PC-3 (cell line): Measurements from ENCODE around the gene LRRFIP2. TPM values are rescaled to one million over a fixed set of nuclear protein-coding genes. Genes with fewer than 3 reads are reported as not detected.

Experiments
- ATAC-seq: fragments of 200-7000 bp; cut with Tn5 transposase; 2 replicates; pipeline ENCODE4 v1.9.1; 2020; ENCODE audit warnings: mild to moderate bottlenecking, moderate library complexity
- BruUV-seq: library from RNA; stranded (reverse); fragments of 400-500 nt; replicated peaks from 2 replicates; lab custom pipeline; 2021; lab: Mats Ljungman, UMichigan
- CTCF ChIA-PET: fragments of 300-600 bp; sonication (Branson Sonifier 250); formaldehyde crosslinking; loops from one replicate; lab custom pipeline; 2022; ENCODE audit warnings: antibody characterized with exemption; lab: Charles Lee
- POLR2A ChIA-PET: fragments of 300-600 bp; sonication (Branson Sonifier 250); formaldehyde crosslinking; loops from one replicate; lab custom pipeline; 2022; ENCODE audit warnings: antibody characterized with exemption; ENCODE audit not compliant: unreplicated experiment; lab: Charles Lee
- DNase-seq: peaks from one replicate; pipeline ENCODE4 v3.0.0-alpha.2; 2015
- H2AFZ ChIP-seq: fragments of 300-600 bp; sonication (generic); 2 replicates; pipeline ENCODE4 v1.6.0; 2016; ENCODE audit warnings: antibody characterized with exemption, low read length
- H3F3A ChIP-seq: fragments of 300-600 bp; sonication (generic); one replicate; pipeline ENCODE4 v1.6.0; 2017; ENCODE audit warnings: antibody characterized with exemption, low read length, control low read depth, mild to moderate bottlenecking; ENCODE audit not compliant: unreplicated experiment
- H3K27ac ChIP-seq: fragments of 300-600 bp; sonication (generic); 2 replicates; pipeline ENCODE4 v1.5.1; 2016; ENCODE audit warnings: mild to moderate bottlenecking, low read length
- H3K27me3 ChIP-seq: fragments of 300-600 bp; sonication (generic); 2 replicates; pipeline ENCODE4 v1.6.1; 2016; ENCODE audit warnings: low read length, mixed read lengths
- H3K36me3 ChIP-seq: fragments of 300-600 bp; sonication (generic); 2 replicates; pipeline ENCODE4 v1.6.1; 2016; ENCODE audit warnings: low read depth, mixed run types, low read length, mixed read lengths
- H3K4me1 ChIP-seq: fragments of 300-600 bp; sonication (generic); 2 replicates; pipeline ENCODE4 v1.5.1; 2016; ENCODE audit warnings: low read length; ENCODE audit not compliant: insufficient read depth
- H3K4me2 ChIP-seq: fragments of 300-600 bp; sonication (generic); 2 replicates; pipeline ENCODE4 v1.6.0; 2016; ENCODE audit warnings: low read length
- H3K4me3 ChIP-seq: fragments of 300-600 bp; sonication (generic); 2 replicates; pipeline ENCODE4 v1.5.1; 2016; ENCODE audit warnings: mild to moderate bottlenecking, low read length, mixed read lengths
- H3K79me2 ChIP-seq: fragments of 300-600 bp; sonication (generic); 2 replicates; pipeline ENCODE4 v1.6.1; 2017; ENCODE audit warnings: low read length, mixed read lengths
- H3K9ac ChIP-seq: fragments of 300-600 bp; sonication (generic); 2 replicates; pipeline ENCODE4 v1.6.0; 2016; ENCODE audit warnings: mild to moderate bottlenecking, low read length
- H3K9me2 ChIP-seq: fragments of 300-600 bp; sonication (generic); replicated peaks from 2 replicates; pipeline ENCODE4 v1.6.1; 2016; ENCODE audit warnings: mixed run types, low read length, mixed read lengths
- H3K9me3 ChIP-seq: fragments of 300-600 bp; sonication (generic); 2 replicates; pipeline ENCODE4 v1.6.1; 2016; ENCODE audit warnings: low read length, mixed read lengths
- H4K20me1 ChIP-seq: fragments of 300-600 bp; sonication (generic); 2 replicates; pipeline ENCODE4 v1.6.1; 2016; ENCODE audit warnings: low read length, mixed read lengths
- EZH2 ChIP-seq: fragments of 300-600 bp; sonication (generic); IDR thresholded peaks from one replicate; pipeline ENCODE4 v1.6.1; 2017; ENCODE audit warnings: antibody characterized with exemption, mild to moderate bottlenecking, low read length; ENCODE audit not compliant: unreplicated experiment
- EZH2phosphoT487 ChIP-seq: fragments of 300-600 bp; sonication (generic); IDR thresholded peaks from 2 replicates; pipeline ENCODE4 v1.6.1; 2018; ENCODE audit warnings: mild to moderate bottlenecking, antibody characterized with exemption, low read length, borderline replicate concordance
- intact Hi-C: fragments of 100-400 bp; cut with micrococcal nuclease; formaldehyde crosslinking; loops from 2 replicates; pipeline ENCODE4 v1.9.0; 2023
- total RNA-seq: library from RNA; depleted of rRNA; stranded (reverse); fragments of >200 nt; gene quantifications from 2 replicates; pipeline ENCODE4 v1.2.3, GENCODE V29; 2014
- TF ChIP-seq, protein P1 (sequence below): fragments of 300-600 bp; sonication (generic); conservative IDR thresholded peaks from 2 replicates; pipeline ENCODE4 v1.5.1; 2017; ENCODE audit warnings: antibody characterized with exemption, low read depth, mild to moderate bottlenecking, low read length

The LRRFIP2 gene
- total RNA-seq, 1 experiment from 2014 or later: 54.7 TPM

DNA sequence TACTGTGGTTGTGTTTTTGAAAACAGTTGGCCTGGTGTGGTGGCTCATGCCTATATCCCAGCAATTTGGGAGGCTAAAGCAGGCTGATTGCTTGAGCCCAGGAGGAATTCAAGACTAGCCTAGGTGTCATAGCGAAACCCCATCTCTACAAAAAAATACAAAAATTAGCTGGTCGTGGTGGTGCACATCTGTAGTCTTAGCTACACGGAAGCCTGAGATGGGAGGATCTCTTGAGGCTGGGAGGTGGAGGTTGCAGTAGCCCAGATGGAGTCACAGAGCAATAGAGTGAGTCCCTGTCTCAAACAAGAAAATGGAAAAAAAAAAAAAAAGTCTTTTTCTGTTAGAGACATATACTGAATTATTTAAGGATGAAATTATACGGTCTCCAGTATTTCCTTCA lies 14.7 kb upstream of the LRRFIP2 start:
- H3K9me3 ChIP-seq: no peaks in the 10 kb centered on the region
- no peak for DNase-seq
- no TSS peak for BruUV-seq
- no peak overlapping the region for H2AFZ ChIP-seq
- H3F3A ChIP-seq: peaks cover 3% of the 10 kb centered on the region
- H3K27me3 ChIP-seq: no peaks in the 10 kb centered on the region
- no peak overlapping the region for H3K4me3 ChIP-seq
- intact Hi-C loops: no loop called here
- ChIA-PET POLR2A (no interaction called here), CTCF (no interaction called here)
- TF ChIP-seq, protein P1, sequence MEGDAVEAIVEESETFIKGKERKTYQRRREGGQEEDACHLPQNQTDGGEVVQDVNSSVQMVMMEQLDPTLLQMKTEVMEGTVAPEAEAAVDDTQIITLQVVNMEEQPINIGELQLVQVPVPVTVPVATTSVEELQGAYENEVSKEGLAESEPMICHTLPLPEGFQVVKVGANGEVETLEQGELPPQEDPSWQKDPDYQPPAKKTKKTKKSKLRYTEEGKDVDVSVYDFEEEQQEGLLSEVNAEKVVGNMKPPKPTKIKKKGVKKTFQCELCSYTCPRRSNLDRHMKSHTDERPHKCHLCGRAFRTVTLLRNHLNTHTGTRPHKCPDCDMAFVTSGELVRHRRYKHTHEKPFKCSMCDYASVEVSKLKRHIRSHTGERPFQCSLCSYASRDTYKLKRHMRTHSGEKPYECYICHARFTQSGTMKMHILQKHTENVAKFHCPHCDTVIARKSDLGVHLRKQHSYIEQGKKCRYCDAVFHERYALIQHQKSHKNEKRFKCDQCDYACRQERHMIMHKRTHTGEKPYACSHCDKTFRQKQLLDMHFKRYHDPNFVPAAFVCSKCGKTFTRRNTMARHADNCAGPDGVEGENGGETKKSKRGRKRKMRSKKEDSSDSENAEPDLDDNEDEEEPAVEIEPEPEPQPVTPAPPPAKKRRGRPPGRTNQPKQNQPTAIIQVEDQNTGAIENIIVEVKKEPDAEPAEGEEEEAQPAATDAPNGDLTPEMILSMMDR: no peak
- TF ChIP-seq EZH2phosphoT487: no peak
- TF ChIP-seq EZH2: no peak
- no peak overlapping the region for H3K4me2 ChIP-seq
- no peak overlapping the region for H3K9ac ChIP-seq
- no peak overlapping the region for H3K27ac ChIP-seq
- ATAC-seq: no peak
- H3K9me2 ChIP-seq: no peaks in the 10 kb centered on the region
- H3K79me2 ChIP-seq: no peaks in the 10 kb centered on the region
- H4K20me1 ChIP-seq: no peaks in the 10 kb centered on the region
- peaks cover 10% of the 10 kb centered on the region for H3K4me1 ChIP-seq
- no peaks in the 10 kb centered on the region for H3K36me3 ChIP-seq

DNA sequence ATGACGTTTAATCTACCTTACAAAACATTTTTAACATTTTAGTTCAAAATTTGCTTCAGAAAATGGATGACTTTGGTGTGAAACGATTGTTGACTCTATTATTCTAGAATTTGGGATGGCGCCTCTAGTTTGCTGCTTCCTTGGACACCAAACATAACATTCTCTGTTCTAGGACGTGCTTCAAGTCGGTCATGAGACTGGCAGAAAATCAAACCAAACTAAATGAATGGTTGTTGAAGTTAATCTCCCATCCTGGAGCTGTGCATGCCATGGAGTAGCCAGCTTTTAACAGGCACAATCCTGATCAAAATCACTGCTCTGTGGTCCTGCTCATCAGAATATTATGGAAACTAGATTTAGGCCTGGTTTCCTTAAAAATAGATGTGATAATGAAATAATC lies 9.6 kb upstream of the LRRFIP2 start:
- CTCF ChIA-PET: no interaction called here
- H3K9ac ChIP-seq: peak overlapping the region; percentile 14; the same call in 1 of the 2 replicates

More for the DNA sequence above, 9.6 kb upstream of the LRRFIP2 start:
- H3K36me3 ChIP-seq: no peaks in the 10 kb centered on the region; the same call in 1 of the 2 replicates
- H3K79me2 ChIP-seq: peaks cover 15% of the 10 kb centered on the region
- H3F3A ChIP-seq: peaks cover 23% of the 10 kb centered on the region
- peak overlapping the region; percentile 42; the same call in 1 of the 2 replicates for H3K4me3 ChIP-seq
- ATAC-seq (no peak), DNase-seq (no peak)
- H3K9me3 ChIP-seq: no peaks in the 10 kb centered on the region
- intact Hi-C loops: loop anchor here (2.0 kb wide), 3 partner anchors 37 to 191 kb away; partner anchors contain the start of genes EPM2AIP1 and MLH1
- POLR2A ChIA-PET: interaction anchor here (0.7 kb wide), 2 partner anchors 10 to 998 kb away, joined by 4 read pairs; no protein-coding TSS in a partner anchor
- peak overlapping the region; percentile 31 for H2AFZ ChIP-seq
- peaks cover 47% of the 10 kb centered on the region for H3K4me1 ChIP-seq
- H3K27ac ChIP-seq: peak overlapping the region; percentile 88
- H3K27me3 ChIP-seq: no peaks in the 10 kb centered on the region
- H3K4me2 ChIP-seq: peak overlapping the region; percentile 61
- H4K20me1 ChIP-seq: no peaks in the 10 kb centered on the region
- BruUV-seq: TSS peak; percentile 25
- TF ChIP-seq, protein P1: no peak
- TF ChIP-seq EZH2: no peak
- no peak for TF ChIP-seq EZH2phosphoT487
- H3K9me2 ChIP-seq: no peaks in the 10 kb centered on the region
